ENCODE data around the gene CDC42BPB. TPM values are rescaled to one million over a fixed set of nuclear protein-coding genes. Genes with fewer than 3 reads are reported as not detected.

Gene CDC42BPB
- total RNA-seq, 1 experiment from 2014 or later = 103 TPM

GRCh38 chr14:103016071-103016470 lies 41.3 kb downstream of the CDC42BPB start:
- Histone ChIP-seq H3K9me3 (ENCODE audit: control insufficient read depth, low read depth, low read length) (no peaks in the 10 kb centered on the region), H3K4me1 (ENCODE audit: insufficient read depth, low read length) (peaks cover 7% of the 10 kb centered on the region; the same call in 1 of the 2 replicates), H3K9ac (ENCODE audit: extremely low read depth, insufficient read length, low read length) (no peak overlapping the region), H2AK5ac (ENCODE audit: insufficient read length, low read length) (no peak overlapping the region), H4K91ac (ENCODE audit: insufficient read length, low read depth, low read length) (no peak overlapping the region), H4K8ac (replicated peaks; ENCODE audit: insufficient read length, low read depth, low read length) (no peak overlapping the region), H3K23me2 (ENCODE audit: insufficient read length, low read depth, low read length, poor library complexity, severe bottlenecking) (no peaks in the 10 kb centered on the region), H3K18ac (ENCODE audit: insufficient read length, low read depth, low read length) (no peak overlapping the region), H3K27me3 (ENCODE audit: insufficient read depth, low read length) (no peaks in the 10 kb centered on the region), H3K4ac (ENCODE audit: low read depth, low read length) (no peak overlapping the region), H2BK120ac (ENCODE audit: low read depth, low read length, poor library complexity, severe bottlenecking) (no peak overlapping the region), H3K56ac (ENCODE audit: insufficient read length, low read depth, low read length) (no peak overlapping the region), H3K79me1 (ENCODE audit: insufficient read depth, low read depth, low read length, poor library complexity, severe bottlenecking) (peaks cover 13% of the 10 kb centered on the region), H2AFZ (ENCODE audit: low read length) (no peak overlapping the region), H4K20me1 (ENCODE audit: control insufficient read depth, insufficient read depth, insufficient read length) (no peaks in the 10 kb centered on the region), H3K14ac (ENCODE audit: insufficient read depth, low read length) (no peak overlapping the region), H3K4me2 (ENCODE audit: insufficient read depth, insufficient read length, low read length) (no peak overlapping the region), H3K27ac (ENCODE audit: insufficient read length, low read depth, low read length) (no peak overlapping the region), H3K23ac (ENCODE audit: insufficient read length, low read depth, low read length) (no peak overlapping the region), H3K79me2 (ENCODE audit: insufficient read depth, low read length) (peaks cover 22% of the 10 kb centered on the region; the same call in 1 of the 2 replicates), H2BK20ac (ENCODE audit: low read depth, low read length, poor library complexity, severe bottlenecking) (no peak overlapping the region), H2BK15ac (ENCODE audit: low read depth, low read length) (no peak overlapping the region; the same call in 1 of the 2 replicates), H3T11ph (ENCODE audit: low read length) (no peak overlapping the region), H2BK12ac (ENCODE audit: insufficient read length, low read depth, low read length) (no peak overlapping the region), H2BK5ac (ENCODE audit: insufficient read length, low read length) (no peak overlapping the region), H4K5ac (ENCODE audit: insufficient read length, low read depth, low read length) (no peak overlapping the region)
- TF ChIP-seq CTCF (conservative IDR thresholded peaks at IDR 0.05) = no peak
- no peaks in the 10 kb centered on the region for H3K9me3 Mint-ChIP-seq
- H3K4me3 Mint-ChIP-seq = no peak overlapping the region
- DNase-seq = peak; percentile 25
- peaks cover 25 to 27% of the 10 kb centered on the region in 2 experiments for H3K4me1 Mint-ChIP-seq
- no peaks in the 10 kb centered on the region for H3K27me3 Mint-ChIP-seq (ENCODE audit: low read depth)
- H3K27ac Mint-ChIP-seq = no peak overlapping the region; a peak in 1 of 7 replicates
- H3K36me3 Mint-ChIP-seq (ENCODE audit: insufficient read depth in 1 of 3, low read depth in 3 of 3) = peaks cover 4 to 20% (median 10%) of the 10 kb centered on the region in 3 experiments
- no CpG with 5 or more reads among the region's 9 CpGs for WGBS (ENCODE audit: extremely low coverage, insufficient read length, low lambda C conversion rate)

All from H9 (cell line).